Umbilical cord (tissue), 2 donors: Measurements from ENCODE around the gene HES1. TPM values are rescaled to one million over a fixed set of nuclear protein-coding genes. Genes with fewer than 3 reads are reported as not detected.
A peak's percentile ranks its signal among the peaks of the same experiment; 100 is the strongest.
"Not testable (repeated sequence)": the region's sequence is repeated elsewhere in the genome, so short reads cannot be mapped to it uniquely, and the experiment has no call there.

Source experiments
- DNase-seq: peaks from one replicate; pipeline ENCODE4 v3.0.0-alpha.2; 2015; ENCODE audit warnings: low spot score
- total RNA-seq: library from RNA; depleted of rRNA; stranded (reverse); fragments of >200 nt; gene quantifications from one replicate; pipeline ENCODE4 v1.2.3, GENCODE V29; 2014; ENCODE audit warnings: low replicate concordance; ENCODE audit not compliant: insufficient read depth

Gene HES1, protein sequence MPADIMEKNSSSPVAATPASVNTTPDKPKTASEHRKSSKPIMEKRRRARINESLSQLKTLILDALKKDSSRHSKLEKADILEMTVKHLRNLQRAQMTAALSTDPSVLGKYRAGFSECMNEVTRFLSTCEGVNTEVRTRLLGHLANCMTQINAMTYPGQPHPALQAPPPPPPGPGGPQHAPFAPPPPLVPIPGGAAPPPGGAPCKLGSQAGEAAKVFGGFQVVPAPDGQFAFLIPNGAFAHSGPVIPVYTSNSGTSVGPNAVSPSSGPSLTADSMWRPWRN
- total RNA-seq = 10.1 TPM

DNA sequence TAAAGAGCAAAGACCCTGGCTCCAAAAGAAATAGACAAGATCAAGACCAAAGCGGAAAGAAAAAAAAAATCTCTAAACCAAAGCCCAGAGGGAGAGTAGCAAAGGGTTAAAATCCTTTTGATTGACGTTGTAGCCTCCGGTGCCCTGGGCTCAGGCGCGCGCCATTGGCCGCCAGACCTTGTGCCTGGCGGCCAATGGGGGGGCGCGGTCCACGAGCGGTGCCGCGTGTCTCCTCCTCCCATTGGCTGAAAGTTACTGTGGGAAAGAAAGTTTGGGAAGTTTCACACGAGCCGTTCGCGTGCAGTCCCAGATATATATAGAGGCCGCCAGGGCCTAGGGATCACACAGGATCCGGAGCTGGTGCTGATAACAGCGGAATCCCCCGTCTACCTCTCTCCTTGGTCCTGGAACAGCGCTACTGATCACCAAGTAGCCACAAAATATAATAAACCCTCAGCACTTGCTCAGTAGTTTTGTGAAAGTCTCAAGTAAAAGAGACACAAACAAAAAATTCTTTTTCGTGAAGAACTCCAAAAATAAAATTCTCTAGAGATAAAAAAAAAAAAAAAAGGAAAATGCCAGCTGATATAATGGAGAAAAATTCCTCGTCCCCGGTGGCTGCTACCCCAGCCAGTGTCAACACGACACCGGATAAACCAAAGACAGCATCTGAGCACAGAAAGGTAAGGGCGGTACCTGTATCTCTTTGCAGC is at the start of gene HES1:
HES1 (plus strand) TSS at position 343 of the 713 bp plus-strand sequence; CDS start at position 576, 233 bp downstream.
- DNase-seq = peak; percentile 97

- peak; percentile 52 for DNase-seq
Measured at GRCh38 chr3:194086388-194087075, 49.4 kb upstream of the HES1 start.

GRCh38 chr3:194087280-194087679 is 48.7 kb upstream of the HES1 start:
- DNase-seq = peak; percentile 35

DNA sequence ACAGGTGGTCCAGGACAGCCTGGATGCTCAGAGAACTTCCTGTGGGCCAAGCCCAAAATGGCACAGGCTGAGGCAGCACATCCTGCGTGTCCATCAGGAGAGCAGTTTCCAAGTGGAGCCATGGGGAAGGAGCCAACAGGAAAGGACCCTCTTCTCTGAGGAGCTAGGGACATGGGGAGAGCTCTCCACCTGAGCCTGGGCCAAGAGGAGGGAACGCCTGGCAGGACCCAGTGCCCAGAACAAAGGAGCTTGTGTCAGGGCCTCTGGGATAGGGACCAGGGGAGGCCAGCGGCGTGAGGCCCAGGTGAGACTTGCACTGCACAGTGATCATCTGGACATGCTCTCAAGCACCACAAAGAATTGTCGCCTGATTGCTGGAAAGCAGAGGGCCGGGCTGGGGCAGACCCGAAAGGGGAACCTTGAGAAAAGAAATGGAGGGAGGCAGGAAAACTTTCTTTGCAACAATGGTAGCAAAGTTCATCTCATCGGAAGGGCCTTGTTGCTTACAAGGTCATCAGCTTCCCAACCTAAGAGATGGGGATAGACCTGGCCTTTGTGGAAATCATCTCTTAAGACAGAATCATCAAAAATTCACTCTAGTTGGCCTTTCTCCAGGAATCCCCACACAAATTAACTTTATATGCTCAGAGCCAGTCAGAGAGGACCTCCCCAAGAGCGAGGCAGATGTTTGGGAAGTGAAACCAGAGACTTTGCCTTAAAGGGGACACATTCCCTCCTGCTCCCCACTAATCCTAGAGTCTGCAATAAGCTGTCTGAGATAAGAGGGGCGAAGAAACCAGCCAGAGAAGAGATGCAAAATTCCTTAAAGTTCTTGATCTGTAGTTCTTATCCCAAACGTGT is 47.7 kb upstream of the HES1 start:
- peak; percentile 60 for DNase-seq

DNA sequence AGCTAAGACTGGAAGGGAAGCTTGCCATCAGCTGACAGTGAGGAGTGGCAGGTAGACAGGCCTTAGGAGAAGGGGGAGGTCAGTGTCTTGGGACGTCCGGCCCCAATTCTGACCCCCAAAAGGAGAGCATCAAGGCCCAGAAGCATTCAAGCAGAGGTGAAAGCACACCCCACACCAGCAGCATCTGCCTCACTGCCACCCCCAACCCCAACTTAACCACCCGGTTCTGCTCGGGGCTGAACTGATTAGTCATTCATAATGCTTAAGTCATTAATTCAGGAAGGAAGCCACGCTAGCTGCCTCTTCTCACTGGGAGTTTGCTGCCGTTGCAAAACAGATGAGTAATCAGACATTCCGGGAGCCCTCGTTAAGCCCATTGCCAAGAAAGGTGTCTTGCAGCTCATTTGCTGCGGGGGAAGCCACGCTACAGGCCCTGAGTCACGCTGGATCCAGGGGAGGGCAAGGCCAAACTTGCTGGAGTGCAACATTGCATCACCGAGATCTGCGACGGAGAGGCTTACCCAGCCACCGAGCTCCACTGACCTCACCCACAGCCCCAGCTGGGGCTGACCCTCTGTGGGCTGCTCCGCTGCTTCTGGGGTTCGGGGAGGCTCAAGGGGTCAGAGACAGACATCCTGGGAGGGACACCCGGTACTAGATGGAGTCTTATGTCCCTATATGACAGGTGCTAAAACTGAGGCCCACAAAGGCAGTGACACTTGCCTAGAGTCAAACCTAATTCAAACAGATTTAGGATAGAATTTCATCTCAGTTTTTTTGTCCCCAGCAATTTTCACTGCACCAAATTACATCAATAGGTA is 46.4 kb upstream of the HES1 start:
- DNase-seq = peak; percentile 78

GRCh38 chr3:194090178-194090555 is 45.8 kb upstream of the HES1 start:
- not testable (repeated sequence) for DNase-seq

DNA sequence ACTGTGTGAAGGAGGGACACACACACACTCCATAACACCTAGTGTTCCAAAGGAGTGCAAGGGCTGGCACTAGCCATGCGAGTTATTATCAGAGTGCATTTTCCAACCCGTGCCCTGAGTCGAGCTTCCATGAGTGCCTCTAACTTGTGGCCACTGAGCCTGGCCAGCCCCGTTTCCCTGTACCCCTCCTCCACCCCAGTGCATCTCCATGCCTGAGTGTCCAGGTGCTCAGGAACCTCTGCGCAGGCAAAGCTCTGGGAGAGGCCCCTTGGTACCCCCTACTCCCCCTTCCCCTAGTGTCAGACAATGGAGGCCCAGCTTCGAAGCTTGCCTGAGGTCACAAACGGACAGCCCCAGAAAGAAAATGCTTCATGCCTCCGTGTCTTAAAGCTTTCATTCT is 45.2 kb upstream of the HES1 start:
- DNase-seq = no peak

DNA sequence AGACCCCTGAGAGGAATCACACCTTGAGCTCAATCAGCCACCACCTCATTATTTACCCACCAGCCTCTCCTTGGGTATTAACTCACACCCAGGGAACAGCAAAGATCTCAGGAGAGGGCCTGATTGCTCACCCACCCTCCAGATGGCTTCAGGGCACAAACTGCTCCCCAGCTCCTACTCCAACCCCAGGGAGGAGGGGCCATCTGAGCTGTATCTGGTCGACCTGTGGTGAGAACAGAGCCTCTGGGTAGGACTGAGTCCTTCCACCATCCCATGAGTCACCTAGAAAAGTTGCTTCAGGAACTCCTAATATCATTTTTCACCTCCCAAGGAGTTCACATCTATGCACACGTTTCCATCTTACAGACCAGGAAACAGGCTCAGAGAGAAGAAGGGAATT is 44.8 kb upstream of the HES1 start:
- no peak for DNase-seq

- not testable (repeated sequence) for DNase-seq
Measured at GRCh38 chr3:194091897-194092296, 44.1 kb upstream of the HES1 start.

GRCh38 chr3:194092881-194093301 is 43.1 kb upstream of the HES1 start:
- no peak for DNase-seq

GRCh38 chr3:194093842-194094241 is 42.1 kb upstream of the HES1 start:
- no peak for DNase-seq

GRCh38 chr3:194095464-194095863 is 40.5 kb upstream of the HES1 start:
- no peak for DNase-seq

GRCh38 chr3:194095902-194096301 is 40.0 kb upstream of the HES1 start:
- DNase-seq = no peak

GRCh38 chr3:194097141-194097882 is 38.6 kb upstream of the HES1 start:
- no peak for DNase-seq

- DNase-seq = peak; percentile 35
Measured at GRCh38 chr3:194098081-194098842, 37.7 kb upstream of the HES1 start.

- no peak for DNase-seq
Measured at GRCh38 chr3:194098843-194099183, 37.1 kb upstream of the HES1 start.

DNA sequence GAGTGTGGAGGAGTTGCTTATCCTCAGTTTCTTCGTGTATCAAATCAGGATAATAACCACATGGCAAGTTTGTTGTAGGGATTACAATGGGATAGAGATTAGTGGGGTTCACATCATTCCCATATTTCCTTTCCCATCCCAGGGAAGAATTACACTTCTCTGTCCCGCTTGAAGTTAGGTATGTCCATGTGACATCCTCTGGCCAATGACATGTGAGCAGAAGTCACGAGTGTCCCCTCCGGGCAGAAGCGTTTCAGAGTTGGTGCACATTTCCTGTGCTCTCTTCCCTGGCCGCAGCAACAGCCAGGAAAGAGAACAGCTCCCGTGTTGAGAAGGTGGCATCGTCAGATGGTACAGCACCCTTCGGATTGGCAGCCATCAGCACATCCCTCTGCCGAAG is 36.7 kb upstream of the HES1 start:
- DNase-seq = no peak

DNA sequence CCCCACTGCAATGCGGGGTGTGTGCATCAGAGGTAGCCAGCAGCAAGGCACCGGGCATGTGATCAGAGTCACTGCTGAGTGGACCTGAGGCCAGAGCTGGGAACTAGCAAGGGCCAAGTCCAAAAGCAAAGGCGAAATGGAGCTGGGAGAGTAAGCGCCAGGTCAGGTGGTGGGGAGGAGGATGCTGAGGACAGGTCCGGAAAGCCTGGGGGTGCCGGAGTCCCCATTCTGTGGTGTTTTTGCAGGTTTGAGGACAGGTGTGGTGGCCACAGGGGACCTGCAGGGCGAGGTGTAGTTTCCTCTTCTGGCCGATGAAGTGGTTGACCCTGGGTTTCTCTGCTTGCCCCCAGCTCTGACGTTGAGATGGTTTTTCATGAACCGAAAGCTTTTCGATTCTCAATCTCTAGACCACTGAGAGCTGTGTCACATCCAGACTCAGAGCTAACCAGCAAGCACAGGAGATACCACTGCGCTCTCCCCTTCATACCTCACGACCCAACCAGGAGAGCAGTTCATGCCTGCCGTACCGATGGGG is 35.0 kb upstream of the HES1 start:
- no peak for DNase-seq
